T47D (cell line): Measurements from ENCODE around the gene IMMP1L.
A peak's percentile ranks its signal among the peaks of the same experiment; 100 is the strongest.

Experiments
- DNase-seq, 2 experiments: peaks; one replicate each; pipeline versions ENCODE4 v3.0.0 to v3.0.0-alpha.2; 2011 to 2012; ENCODE audit warnings: low read depth in 1 of 2, low spot score in 1 of 2
- JUND ChIP-seq: IDR thresholded peaks from 2 replicates; pipeline ENCODE4 v1.6.1; 2012; ENCODE audit warnings: low read depth
- in situ Hi-C: cut with HindIII; loops from 2 replicates; pipeline ENCODE4 v1.10.0; 2016; ENCODE audit warnings: low sequenced_read_pairs, low pct_unique_long_range_greater_than_20kb

IMMP1L gene

GRCh38 chr11:31417357-31417756 lies 92.1 kb downstream of the IMMP1L start:
- TF ChIP-seq JUND: no peak
- in situ Hi-C loops: no loop called here
- DNase-seq: no peak

GRCh38 chr11:31415435-31415834 lies 94.0 kb downstream of the IMMP1L start:
- in situ Hi-C loops: no loop called here
- TF ChIP-seq JUND: no peak
- no peak for DNase-seq

- in situ Hi-C loops: no loop called here
- no peak for TF ChIP-seq JUND
- no peak for DNase-seq
Measured at GRCh38 chr11:31414338-31414737, 95.1 kb downstream of the IMMP1L start.

GRCh38 chr11:31412946-31413345 lies 96.5 kb downstream of the IMMP1L start:
- in situ Hi-C loops: no loop called here
- DNase-seq: no peak
- TF ChIP-seq JUND: no peak

- no peak for DNase-seq
- no peak for TF ChIP-seq JUND
- in situ Hi-C loops: no loop called here
Measured at GRCh38 chr11:31408201-31408600, 101.2 kb downstream of the IMMP1L start.

- in situ Hi-C loops: no loop called here
- DNase-seq: no peak
- TF ChIP-seq JUND: no peak
Measured at GRCh38 chr11:31404614-31405013, 104.8 kb downstream of the IMMP1L start.

GRCh38 chr11:31397239-31397834 lies 112.1 kb downstream of the IMMP1L start:
- in situ Hi-C loops: no loop called here
- peak; percentile 11 to 44 for DNase-seq
- no peak for TF ChIP-seq JUND

- no peak for DNase-seq
- TF ChIP-seq JUND: no peak
- in situ Hi-C loops: no loop called here
Measured at GRCh38 chr11:31387379-31387778, 122.0 kb downstream of the IMMP1L start.

GRCh38 chr11:31383116-31383515 lies 126.3 kb downstream of the IMMP1L start:
- DNase-seq: no peak
- in situ Hi-C loops: no loop called here
- TF ChIP-seq JUND: no peak
